Measurements from ENCODE around the gene SHQ1.

- TF ChIP-seq PATZ1 (CRISPR knock-in tag; IDR thresholded peaks at IDR 0.05; ENCODE audit: borderline replicate concordance) (no peak), ZNF8 (CRISPR knock-in tag; IDR thresholded peaks at IDR 0.05) (no peak)
Observed at GRCh38 chr3:72848703-72849081, 447 bp upstream of the SHQ1 start.

All from SK-N-SH treated with all-trans-retinoic acid at 6 μM for 48 hours (cell line).